Stimulated activated naive CD8-positive, alpha-beta T cell treated with anti-CD3 and anti-CD28 coated beads, Interleukin-15, Interleukin-2, amounts not matched to agents 100 ng/mL and 50 ng/mL, for 24 hours (primary cell): ENCODE data around the gene SHROOM3.

Experiments used
- H3K27ac Mint-ChIP-seq: one replicate; pipeline ENCODE4 v1.8.0; 2021; ENCODE audit warnings: mild to moderate bottlenecking, mixed read lengths
- H3K27me3 Mint-ChIP-seq: one replicate; pipeline ENCODE4 v1.8.0; 2021; ENCODE audit warnings: mixed read lengths
- H3K36me3 Mint-ChIP-seq: one replicate; pipeline ENCODE4 v1.8.0; 2021; ENCODE audit warnings: low read depth, mixed read lengths
- H3K4me1 Mint-ChIP-seq: one replicate; pipeline ENCODE4 v1.8.0; 2021; ENCODE audit warnings: low read depth, mixed read lengths
- H3K4me3 Mint-ChIP-seq: one replicate; pipeline ENCODE4 v1.8.0; 2021; ENCODE audit warnings: mild to moderate bottlenecking, mixed read lengths
- H3K9me3 Mint-ChIP-seq: one replicate; pipeline ENCODE4 v1.8.0; 2021; ENCODE audit warnings: mixed read lengths

SHROOM3 gene

DNA sequence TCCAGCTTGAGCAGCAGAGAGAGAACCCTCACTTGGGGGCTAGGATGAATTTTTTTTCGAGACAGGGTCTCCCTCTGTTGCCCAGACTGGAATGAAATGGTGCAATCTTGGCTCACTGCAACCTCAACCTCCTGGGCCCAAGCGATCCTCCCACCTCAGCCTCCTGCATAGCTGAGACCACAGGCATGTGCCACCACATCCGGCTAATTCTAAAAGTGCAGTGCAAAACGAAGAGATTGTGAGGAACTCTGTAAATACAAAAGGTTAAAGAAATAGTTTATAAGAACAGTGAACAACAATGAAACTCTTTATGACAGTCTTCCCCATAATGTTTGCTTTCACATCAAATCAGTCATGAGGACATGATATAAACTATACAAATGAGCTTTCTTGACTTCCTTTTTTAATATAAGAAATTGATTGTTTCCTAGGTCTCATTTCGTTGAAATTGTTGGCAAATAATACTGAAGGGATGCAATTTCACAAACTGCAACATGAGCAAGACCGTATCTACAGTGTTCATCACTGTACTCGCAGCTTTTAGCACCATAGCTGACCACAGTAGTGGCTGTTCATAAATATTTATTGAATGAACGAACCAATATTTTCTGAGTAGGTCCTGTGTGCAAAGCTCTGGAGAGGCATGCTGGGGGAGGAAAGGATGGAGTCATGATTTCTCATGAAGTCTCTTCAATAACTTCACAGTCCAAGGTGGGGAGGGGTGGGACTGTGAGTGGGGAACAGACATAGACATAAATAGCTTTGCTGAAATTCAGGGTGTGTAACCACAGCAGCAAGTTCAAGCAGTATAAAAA lies 116.1 kb downstream of the SHROOM3 start:
- H3K4me3 Mint-ChIP-seq, result no peak overlapping the region
- no peaks in the 10 kb centered on the region for H3K9me3 Mint-ChIP-seq
- no peaks in the 10 kb centered on the region for H3K4me1 Mint-ChIP-seq
- H3K27ac Mint-ChIP-seq, result no peak overlapping the region
- H3K27me3 Mint-ChIP-seq, result peaks cover 9% of the 10 kb centered on the region
- H3K36me3 Mint-ChIP-seq, result no peaks in the 10 kb centered on the region

DNA sequence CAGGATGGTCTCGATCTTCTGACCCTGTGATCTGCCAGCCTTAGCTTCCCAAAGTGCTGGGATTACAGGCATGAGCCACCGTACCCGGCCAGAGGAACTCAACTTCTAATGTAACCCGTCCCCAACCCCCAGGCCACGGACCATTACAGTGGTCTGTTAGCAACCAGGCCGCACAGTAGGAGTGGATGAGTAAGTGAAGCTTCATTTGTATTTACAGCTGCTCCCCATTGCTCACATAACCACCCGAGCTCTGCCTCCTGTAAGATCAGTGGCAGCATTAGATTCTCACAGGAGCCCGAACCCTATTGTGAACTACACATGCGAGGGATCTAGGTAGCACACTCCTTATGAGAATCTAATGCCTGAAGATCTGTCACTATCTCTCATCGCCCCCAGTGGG lies 119.6 kb downstream of the SHROOM3 start:
- no peaks in the 10 kb centered on the region for H3K27me3 Mint-ChIP-seq
- H3K36me3 Mint-ChIP-seq, result no peaks in the 10 kb centered on the region
- no peak overlapping the region for H3K4me3 Mint-ChIP-seq
- H3K4me1 Mint-ChIP-seq, result no peaks in the 10 kb centered on the region
- no peaks in the 10 kb centered on the region for H3K9me3 Mint-ChIP-seq
- no peak overlapping the region for H3K27ac Mint-ChIP-seq

DNA sequence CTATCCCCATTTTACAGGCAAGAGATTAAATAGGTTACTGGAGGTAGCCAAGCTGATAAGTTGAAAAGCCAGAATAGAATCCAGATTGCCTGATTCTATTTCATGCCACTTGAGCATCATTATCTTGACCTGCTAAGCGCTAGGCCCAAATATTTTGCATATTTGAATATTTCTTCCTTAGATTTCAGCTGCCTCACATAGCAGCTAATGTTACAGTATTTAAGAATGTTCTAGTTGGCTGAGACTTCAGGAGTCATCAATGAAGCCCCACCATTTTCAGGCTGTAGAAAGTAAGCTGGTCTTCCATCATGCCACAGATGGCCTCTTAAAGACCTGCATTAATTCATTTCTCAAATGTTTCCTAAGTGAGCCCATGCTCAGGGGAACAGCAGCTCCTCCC lies 121.4 kb downstream of the SHROOM3 start:
- Mint-ChIP-seq H3K4me1 (no peaks in the 10 kb centered on the region), H3K9me3 (no peaks in the 10 kb centered on the region), H3K36me3 (no peaks in the 10 kb centered on the region), H3K4me3 (no peak overlapping the region), H3K27ac (no peak overlapping the region), H3K27me3 (peaks cover 5% of the 10 kb centered on the region)

GRCh38 chr4:76558396-76559235 lies 123.6 kb downstream of the SHROOM3 start:
- Mint-ChIP-seq H3K4me1 (peaks cover 10% of the 10 kb centered on the region), H3K4me3 (no peak overlapping the region), H3K27me3 (peaks cover 5% of the 10 kb centered on the region), H3K27ac (no peak overlapping the region), H3K9me3 (no peaks in the 10 kb centered on the region), H3K36me3 (no peaks in the 10 kb centered on the region)

- H3K9me3 Mint-ChIP-seq, result no peaks in the 10 kb centered on the region
- peaks cover 17% of the 10 kb centered on the region for H3K4me1 Mint-ChIP-seq
- H3K4me3 Mint-ChIP-seq, result no peak overlapping the region
- peaks cover 5% of the 10 kb centered on the region for H3K27me3 Mint-ChIP-seq
- no peaks in the 10 kb centered on the region for H3K36me3 Mint-ChIP-seq
- H3K27ac Mint-ChIP-seq, result no peak overlapping the region
These were observed 124.4 kb downstream of the SHROOM3 start for GRCh38 chr4:76559236-76560071.

DNA sequence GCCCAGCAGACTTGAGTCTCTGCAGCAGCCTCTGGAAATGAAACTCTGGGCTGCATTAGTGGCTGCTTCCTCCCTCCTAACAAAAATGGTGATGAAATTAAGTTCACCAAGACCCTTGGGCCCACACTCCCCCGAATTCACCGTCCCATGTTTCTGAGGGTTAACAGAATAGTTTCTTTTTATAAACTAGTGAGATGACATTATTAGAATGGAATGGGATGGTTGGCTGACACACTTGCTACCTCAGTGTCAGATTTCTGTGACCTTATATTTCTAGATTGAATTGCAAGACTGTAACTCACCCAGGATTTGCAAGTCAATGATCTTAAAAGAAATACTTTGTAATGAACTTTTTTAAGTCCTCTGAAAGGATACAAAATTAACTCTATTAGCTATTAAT lies 127.1 kb downstream of the SHROOM3 start:
- Mint-ChIP-seq H3K4me1 (peaks cover 17% of the 10 kb centered on the region), H3K36me3 (no peaks in the 10 kb centered on the region), H3K4me3 (no peak overlapping the region), H3K27me3 (peaks cover 9% of the 10 kb centered on the region), H3K9me3 (no peaks in the 10 kb centered on the region), H3K27ac (no peak overlapping the region)

DNA sequence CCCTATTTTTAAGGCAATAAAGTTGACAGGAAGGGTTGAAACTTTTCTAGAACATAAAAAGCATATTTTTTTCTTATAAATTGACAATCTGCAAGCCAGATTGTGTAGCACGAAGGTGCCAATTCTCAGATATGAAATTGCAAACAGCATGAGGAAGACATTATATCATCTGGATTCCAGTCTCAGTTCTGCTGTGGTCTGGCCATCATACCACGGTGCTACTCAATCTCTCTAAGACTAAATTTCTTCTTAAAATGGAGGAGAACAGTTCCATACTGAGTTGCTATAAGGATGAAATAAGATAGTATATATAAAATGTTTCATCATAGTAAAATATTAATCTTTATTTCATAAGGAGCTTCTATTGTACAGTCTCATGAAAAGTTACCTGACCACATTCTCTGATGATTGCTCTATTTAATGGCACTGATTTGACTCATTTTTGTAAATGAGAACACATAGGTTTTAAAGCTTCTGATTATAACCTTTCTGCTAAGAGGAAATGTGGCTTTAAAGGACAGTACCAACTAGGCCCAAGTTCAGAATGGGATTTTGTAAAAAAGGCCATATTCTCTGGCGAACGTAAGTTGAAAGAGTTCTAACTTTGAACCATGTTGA lies 127.9 kb downstream of the SHROOM3 start:
- H3K27me3 Mint-ChIP-seq, result peaks cover 9% of the 10 kb centered on the region
- H3K9me3 Mint-ChIP-seq, result no peaks in the 10 kb centered on the region
- no peak overlapping the region for H3K27ac Mint-ChIP-seq
- no peaks in the 10 kb centered on the region for H3K36me3 Mint-ChIP-seq
- peaks cover 17% of the 10 kb centered on the region for H3K4me1 Mint-ChIP-seq
- H3K4me3 Mint-ChIP-seq, result no peak overlapping the region

GRCh38 chr4:76563454-76564122 lies 128.6 kb downstream of the SHROOM3 start:
- Mint-ChIP-seq H3K36me3 (no peaks in the 10 kb centered on the region), H3K4me1 (peaks cover 17% of the 10 kb centered on the region), H3K4me3 (no peak overlapping the region), H3K27ac (no peak overlapping the region), H3K27me3 (peaks cover 13% of the 10 kb centered on the region), H3K9me3 (no peaks in the 10 kb centered on the region)

DNA sequence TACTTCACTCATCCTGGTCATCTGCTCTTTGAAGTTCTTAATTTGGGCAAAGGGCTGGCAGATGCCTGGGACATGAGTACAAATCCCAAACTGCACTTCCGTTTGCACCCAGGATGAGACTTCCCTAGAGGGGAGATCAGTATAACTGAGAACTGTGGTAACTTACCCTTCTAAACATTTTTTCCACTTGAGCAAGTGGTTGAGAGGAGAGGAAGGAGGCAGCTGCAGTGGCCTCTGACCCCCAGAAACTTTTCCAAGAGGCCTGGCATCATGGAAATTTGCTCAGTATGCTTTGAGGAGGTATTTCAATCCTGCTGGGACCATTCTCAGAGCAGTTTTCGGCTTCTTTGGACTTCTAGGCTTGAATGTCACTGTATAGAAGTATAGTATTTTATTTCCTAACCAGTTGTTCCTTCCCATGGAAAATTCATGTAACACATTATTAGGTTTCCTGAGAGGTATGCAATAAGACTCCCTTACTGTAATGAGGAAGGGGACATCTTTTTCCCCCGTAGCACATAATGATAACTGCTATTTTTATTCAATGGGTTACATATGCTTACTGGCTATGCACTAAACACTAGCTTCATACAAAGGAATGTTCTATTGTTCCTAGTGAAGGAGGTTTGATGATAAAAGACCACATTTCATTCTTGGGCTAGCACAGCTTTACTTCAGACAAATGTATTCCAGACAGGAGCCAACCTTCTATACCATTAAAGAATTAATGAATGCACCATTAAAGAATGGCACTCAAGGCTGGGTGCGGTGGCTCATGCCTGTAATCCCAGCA lies 129.3 kb downstream of the SHROOM3 start:
- H3K4me3 Mint-ChIP-seq, result no peak overlapping the region

GRCh38 chr4:76568262-76568661 lies 133.2 kb downstream of the SHROOM3 start:
- H3K9me3 Mint-ChIP-seq, result no peaks in the 10 kb centered on the region
- no peaks in the 10 kb centered on the region for H3K36me3 Mint-ChIP-seq
- peaks cover 10% of the 10 kb centered on the region for H3K4me1 Mint-ChIP-seq
- no peak overlapping the region for H3K27ac Mint-ChIP-seq
- H3K4me3 Mint-ChIP-seq, result no peak overlapping the region
- peaks cover 14% of the 10 kb centered on the region for H3K27me3 Mint-ChIP-seq

More for the DNA sequence above, 129.3 kb downstream of the SHROOM3 start:
- H3K36me3 Mint-ChIP-seq, result no peaks in the 10 kb centered on the region
- no peaks in the 10 kb centered on the region for H3K9me3 Mint-ChIP-seq
- peaks cover 17% of the 10 kb centered on the region for H3K4me1 Mint-ChIP-seq
- H3K27ac Mint-ChIP-seq, result no peak overlapping the region
- peaks cover 15% of the 10 kb centered on the region for H3K27me3 Mint-ChIP-seq

DNA sequence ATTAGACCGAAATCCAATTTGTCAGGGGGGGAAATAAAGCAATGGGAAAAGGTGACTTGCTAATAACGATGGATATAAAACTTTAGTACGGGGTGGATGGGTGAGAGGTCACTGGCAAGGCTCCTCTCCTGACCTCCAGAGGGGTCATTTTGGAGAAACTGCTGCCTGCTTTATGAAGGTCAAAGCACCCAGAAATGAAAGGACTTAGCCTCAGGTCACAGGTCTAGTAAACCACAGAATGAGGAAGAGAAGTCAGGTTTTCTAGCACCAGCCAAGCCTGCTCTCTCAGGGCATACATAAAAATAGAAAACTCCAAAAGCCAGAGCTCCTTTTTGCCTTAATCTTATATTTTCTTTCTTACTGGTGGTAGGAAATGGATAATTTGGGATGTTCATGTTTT lies 134.2 kb downstream of the SHROOM3 start:
- no peak overlapping the region for H3K4me3 Mint-ChIP-seq
- no peak overlapping the region for H3K27ac Mint-ChIP-seq
- H3K4me1 Mint-ChIP-seq, result peaks cover under 1% of the 10 kb centered on the region
- H3K36me3 Mint-ChIP-seq, result no peaks in the 10 kb centered on the region
- H3K9me3 Mint-ChIP-seq, result no peaks in the 10 kb centered on the region
- peaks cover 17% of the 10 kb centered on the region for H3K27me3 Mint-ChIP-seq

DNA sequence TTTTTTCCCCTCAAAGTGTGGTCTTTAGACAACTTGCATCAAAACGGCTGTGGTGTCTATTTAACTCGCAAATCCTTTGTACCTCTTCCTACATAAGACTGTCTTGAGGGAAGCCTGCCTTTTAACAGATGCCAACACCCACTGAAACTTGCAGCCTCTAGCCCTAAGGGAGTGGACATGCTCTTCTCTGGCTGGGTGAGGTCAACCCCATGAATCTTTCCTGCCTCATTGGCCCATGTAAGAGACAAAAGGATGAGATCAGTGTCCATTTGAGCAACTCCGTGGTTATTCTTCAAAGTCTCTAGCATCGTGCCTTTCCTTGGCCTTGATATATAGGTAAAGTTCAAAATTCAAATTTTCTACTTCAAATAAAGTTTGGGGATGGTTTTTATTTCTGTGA lies 134.7 kb downstream of the SHROOM3 start:
- Mint-ChIP-seq H3K27ac (no peak overlapping the region), H3K4me3 (no peak overlapping the region), H3K4me1 (no peaks in the 10 kb centered on the region), H3K36me3 (no peaks in the 10 kb centered on the region), H3K27me3 (peaks cover 22% of the 10 kb centered on the region), H3K9me3 (no peaks in the 10 kb centered on the region)

DNA sequence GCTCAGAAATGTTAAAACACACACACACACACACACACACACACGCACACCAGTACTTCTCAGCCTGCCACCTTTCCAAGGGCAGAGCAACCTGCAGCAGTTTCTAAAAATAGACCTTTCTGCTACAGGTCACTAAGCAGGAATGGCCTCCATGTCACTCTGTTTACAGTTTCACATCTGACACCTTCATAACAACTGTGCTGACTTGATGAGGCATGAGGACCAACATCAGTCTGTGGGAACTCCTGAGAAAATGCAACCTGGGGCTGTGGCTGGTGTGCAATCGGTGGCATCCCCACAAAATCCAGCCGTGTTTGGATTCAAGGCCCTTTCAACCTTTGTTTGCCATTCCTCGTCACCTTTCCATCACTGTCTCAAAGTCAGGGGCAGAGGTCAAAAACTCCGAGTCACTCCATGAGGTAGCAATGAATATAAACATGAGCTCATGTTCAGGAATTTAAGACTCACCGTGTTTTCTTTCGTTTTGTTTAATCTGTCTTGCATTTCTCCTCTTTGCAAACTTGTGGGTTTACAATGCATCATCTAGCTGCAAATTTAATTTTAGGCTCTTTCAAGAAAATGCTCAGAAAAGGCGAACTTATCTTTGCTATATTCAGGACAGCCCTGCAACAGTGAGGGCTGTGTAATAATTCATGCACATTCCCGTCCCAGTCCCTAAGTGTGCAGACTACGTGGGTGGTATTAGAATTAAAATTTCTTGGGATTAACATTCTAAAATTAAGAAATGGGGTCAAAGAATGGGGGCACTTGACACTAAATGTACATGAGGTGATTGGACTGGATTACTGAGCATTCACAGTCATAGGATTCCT lies 135.3 kb downstream of the SHROOM3 start:
- Mint-ChIP-seq H3K4me3 (no peak overlapping the region), H3K36me3 (no peaks in the 10 kb centered on the region), H3K27ac (no peak overlapping the region), H3K4me1 (no peaks in the 10 kb centered on the region), H3K27me3 (peaks cover 29% of the 10 kb centered on the region), H3K9me3 (no peaks in the 10 kb centered on the region)
